IMR-90 (cell line): ENCODE measurements around the gene MICA.

Source experiments
- CHD1 ChIP-seq: IDR thresholded peaks from 2 replicates; pipeline ENCODE4 v1.6.1; 2012; ENCODE audit warnings: low read depth, low read length, improper control_type of control experiment
- POLR2A ChIP-seq: IDR thresholded peaks from 2 replicates; pipeline ENCODE4 v1.6.1; 2012; ENCODE audit warnings: mild to moderate bottlenecking, low read depth, low read length
- TF ChIP-seq, protein P1 (sequence below): conservative IDR thresholded peaks from 2 replicates; pipeline ENCODE4 v1.5.1; 2012; ENCODE audit warnings: mild to moderate bottlenecking, low read depth, low read length, improper control_type of control experiment

DNA sequence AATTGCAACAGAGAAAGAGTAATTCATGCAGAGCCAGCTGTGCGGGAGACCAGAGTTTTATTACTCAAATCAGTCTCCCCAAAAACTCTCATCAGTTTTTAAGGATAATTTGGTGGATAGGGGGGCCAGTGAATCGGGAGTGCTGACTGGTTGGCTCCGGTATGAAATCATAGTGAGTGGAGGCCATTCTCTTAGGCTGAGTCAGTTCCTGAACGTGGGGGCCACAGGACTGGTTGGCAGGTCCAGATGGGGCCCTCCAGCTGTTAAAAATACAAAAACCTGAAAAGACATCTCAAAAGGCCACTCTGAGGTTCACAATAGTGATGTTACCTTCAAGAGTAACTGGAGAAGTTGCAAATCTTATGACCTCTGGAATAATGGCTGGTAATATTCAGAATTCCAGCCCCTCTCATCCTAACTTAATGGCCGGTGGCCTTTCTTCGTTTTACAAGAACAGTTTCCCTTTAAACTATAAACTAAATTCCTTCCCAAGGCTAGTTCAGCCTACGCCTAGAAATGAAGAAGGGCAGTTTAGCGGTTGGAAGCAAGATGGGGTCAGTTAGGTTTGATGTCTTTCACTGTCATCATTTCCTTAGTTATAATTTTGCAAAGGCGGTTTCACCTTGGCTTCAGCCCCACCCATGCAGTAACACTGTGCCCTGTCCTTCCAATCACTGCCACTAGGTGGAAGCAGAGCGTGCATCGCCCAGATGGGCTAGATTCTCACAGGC lies 6.8 kb upstream of the MICA start:
- no peak for TF ChIP-seq CHD1
- TF ChIP-seq, protein P1, sequence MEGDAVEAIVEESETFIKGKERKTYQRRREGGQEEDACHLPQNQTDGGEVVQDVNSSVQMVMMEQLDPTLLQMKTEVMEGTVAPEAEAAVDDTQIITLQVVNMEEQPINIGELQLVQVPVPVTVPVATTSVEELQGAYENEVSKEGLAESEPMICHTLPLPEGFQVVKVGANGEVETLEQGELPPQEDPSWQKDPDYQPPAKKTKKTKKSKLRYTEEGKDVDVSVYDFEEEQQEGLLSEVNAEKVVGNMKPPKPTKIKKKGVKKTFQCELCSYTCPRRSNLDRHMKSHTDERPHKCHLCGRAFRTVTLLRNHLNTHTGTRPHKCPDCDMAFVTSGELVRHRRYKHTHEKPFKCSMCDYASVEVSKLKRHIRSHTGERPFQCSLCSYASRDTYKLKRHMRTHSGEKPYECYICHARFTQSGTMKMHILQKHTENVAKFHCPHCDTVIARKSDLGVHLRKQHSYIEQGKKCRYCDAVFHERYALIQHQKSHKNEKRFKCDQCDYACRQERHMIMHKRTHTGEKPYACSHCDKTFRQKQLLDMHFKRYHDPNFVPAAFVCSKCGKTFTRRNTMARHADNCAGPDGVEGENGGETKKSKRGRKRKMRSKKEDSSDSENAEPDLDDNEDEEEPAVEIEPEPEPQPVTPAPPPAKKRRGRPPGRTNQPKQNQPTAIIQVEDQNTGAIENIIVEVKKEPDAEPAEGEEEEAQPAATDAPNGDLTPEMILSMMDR, result peak; percentile 67
- TF ChIP-seq POLR2A, result no peak
